Endodermal cell (in vitro differentiated cells): ENCODE data around the gene WDR46. TPM values are rescaled to one million over a fixed set of nuclear protein-coding genes. Genes with fewer than 3 reads are reported as not detected.

Experiments used
- DNase-seq: peaks from one replicate; pipeline ENCODE4 v3.0.0-alpha.2; 2017
- H3K27ac ChIP-seq: 2 replicates; pipeline ENCODE4 v1.5.1; 2013; ENCODE audit warnings: mild to moderate bottlenecking, low read depth, low read length, moderate library complexity
- H3K27me3 ChIP-seq: 2 replicates; pipeline ENCODE4 v1.6.1; 2013; ENCODE audit warnings: mild to moderate bottlenecking, low read length, moderate library complexity; ENCODE audit not compliant: insufficient read depth, control insufficient read depth, poor library complexity, severe bottlenecking
- H3K36me3 ChIP-seq: 2 replicates; pipeline ENCODE4 v1.7.0; 2013; ENCODE audit warnings: mild to moderate bottlenecking, low read length, moderate library complexity; ENCODE audit not compliant: control insufficient read depth, insufficient read depth
- H3K4me1 ChIP-seq: one replicate; pipeline ENCODE4 v1.7.0; 2013; ENCODE audit warnings: low read length; ENCODE audit not compliant: control insufficient read depth, insufficient read depth
- H3K4me3 ChIP-seq: 2 replicates; pipeline ENCODE4 v1.5.1; 2013; ENCODE audit warnings: mild to moderate bottlenecking, low read length, moderate library complexity
- H3K9ac ChIP-seq: 2 replicates; pipeline ENCODE4 v1.6.1; 2013; ENCODE audit warnings: mild to moderate bottlenecking, low read length, moderate library complexity; ENCODE audit not compliant: poor library complexity, severe bottlenecking; ENCODE audit errors: extremely low read depth
- H3K9me3 ChIP-seq: 2 replicates; pipeline ENCODE4 v1.6.1; 2013; ENCODE audit warnings: mild to moderate bottlenecking, low read length, moderate library complexity; ENCODE audit not compliant: control insufficient read depth
- H3K27ac Mint-ChIP-seq: 2 replicates; pipeline ENCODE4 v1.8.0; 2020; ENCODE audit warnings: mixed read lengths
- H3K27me3 Mint-ChIP-seq: 2 replicates; pipeline ENCODE4 v1.8.0; 2021; ENCODE audit warnings: mild to moderate bottlenecking, mixed read lengths; ENCODE audit not compliant: insufficient read depth
- H3K36me3 Mint-ChIP-seq: 2 replicates; pipeline ENCODE4 v1.8.0; 2020; ENCODE audit warnings: low read depth, mixed read lengths
- H3K4me1 Mint-ChIP-seq: 2 replicates; pipeline ENCODE4 v1.8.0; 2020; ENCODE audit warnings: mixed read lengths
- H3K4me3 Mint-ChIP-seq: 2 replicates; pipeline ENCODE4 v1.8.0; 2020; ENCODE audit warnings: mild to moderate bottlenecking, moderate library complexity, mixed read lengths
- H3K9me3 Mint-ChIP-seq: 2 replicates; pipeline ENCODE4 v1.8.0; 2020; ENCODE audit warnings: mild to moderate bottlenecking, mixed read lengths
- WGBS, 2 experiments: methylation state at CpG; one replicate each; pipeline versions ENCODE4 v1.1.5 to v1.1.7; 2013; ENCODE audit warnings: missing lambda C conversion rate in 2 of 2, mixed read lengths in 1 of 2; ENCODE audit not compliant: insufficient coverage in 1 of 2, insufficient read length in 1 of 2; 5-methylcytosine and 5-hydroxymethylcytosine counted together
- total RNA-seq, 2 donors: library from RNA; stranded (reverse); fragmentation: NEBNext Ultra II Directional in 1 of 2; extraction: Animal tissue kit (Norgen Biotek cat#: 25700) in 1 of 2; gene quantifications; 2 replicates in 1 of 2; 3 replicates in 1 of 2; pipeline ENCODE4 v1.2.1, GENCODE V29; 2021
- TF ChIP-seq, protein P1 (sequence below): fragments of 200-600 bp; sonication (generic); conservative IDR thresholded peaks from 2 replicates; pipeline ENCODE4 v1.5.0; 2021; ENCODE audit warnings: antibody characterized with exemption, mild to moderate bottlenecking

WDR46 gene
- total RNA-seq, 2 donors from 2014 or later = 42.9 to 62.5 TPM

DNA sequence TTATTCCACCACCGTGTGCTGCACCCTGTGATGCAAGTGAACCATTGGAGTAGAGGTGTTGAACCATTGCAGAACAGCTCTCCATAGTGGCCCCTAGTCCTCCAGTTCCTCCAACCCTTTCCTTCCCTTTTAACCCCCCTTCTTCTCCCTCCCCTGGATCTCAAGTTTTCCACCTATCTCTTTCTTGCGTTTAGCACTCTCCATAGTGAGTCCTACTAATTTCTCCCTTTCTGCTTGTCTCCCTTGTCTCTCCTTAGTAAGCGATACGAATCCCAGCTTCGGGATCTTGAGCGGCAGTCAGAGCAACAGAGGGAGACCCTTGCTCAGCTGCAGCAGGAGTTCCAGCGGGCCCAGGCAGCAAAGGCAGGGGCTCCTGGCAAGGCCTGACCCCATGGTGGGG is 1.4 kb upstream of the WDR46 start:
- TF ChIP-seq, protein P1, sequence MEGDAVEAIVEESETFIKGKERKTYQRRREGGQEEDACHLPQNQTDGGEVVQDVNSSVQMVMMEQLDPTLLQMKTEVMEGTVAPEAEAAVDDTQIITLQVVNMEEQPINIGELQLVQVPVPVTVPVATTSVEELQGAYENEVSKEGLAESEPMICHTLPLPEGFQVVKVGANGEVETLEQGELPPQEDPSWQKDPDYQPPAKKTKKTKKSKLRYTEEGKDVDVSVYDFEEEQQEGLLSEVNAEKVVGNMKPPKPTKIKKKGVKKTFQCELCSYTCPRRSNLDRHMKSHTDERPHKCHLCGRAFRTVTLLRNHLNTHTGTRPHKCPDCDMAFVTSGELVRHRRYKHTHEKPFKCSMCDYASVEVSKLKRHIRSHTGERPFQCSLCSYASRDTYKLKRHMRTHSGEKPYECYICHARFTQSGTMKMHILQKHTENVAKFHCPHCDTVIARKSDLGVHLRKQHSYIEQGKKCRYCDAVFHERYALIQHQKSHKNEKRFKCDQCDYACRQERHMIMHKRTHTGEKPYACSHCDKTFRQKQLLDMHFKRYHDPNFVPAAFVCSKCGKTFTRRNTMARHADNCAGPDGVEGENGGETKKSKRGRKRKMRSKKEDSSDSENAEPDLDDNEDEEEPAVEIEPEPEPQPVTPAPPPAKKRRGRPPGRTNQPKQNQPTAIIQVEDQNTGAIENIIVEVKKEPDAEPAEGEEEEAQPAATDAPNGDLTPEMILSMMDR = no peak
- Mint-ChIP-seq H3K36me3 (peaks cover 45% of the 10 kb centered on the region), H3K4me3 (peak overlapping the region; percentile 83), H3K27me3 (no peaks in the 10 kb centered on the region), H3K9me3 (no peaks in the 10 kb centered on the region), H3K4me1 (peaks cover 13% of the 10 kb centered on the region), H3K27ac (peak overlapping the region; percentile 89)
- no peak for DNase-seq
- no peaks in the 10 kb centered on the region for H3K27me3 ChIP-seq
- H3K36me3 ChIP-seq = peaks cover 42% of the 10 kb centered on the region
- no peaks in the 10 kb centered on the region for H3K9me3 ChIP-seq
- no peaks in the 10 kb centered on the region for H3K4me1 ChIP-seq
- 61 to 82% methylated on average over 2 to 7 of the region's 7 CpGs for WGBS, 2 experiments
- H3K4me3 ChIP-seq = peak overlapping the region; percentile 97
- H3K9ac ChIP-seq = no peak overlapping the region
- no peak overlapping the region for H3K27ac ChIP-seq

DNA sequence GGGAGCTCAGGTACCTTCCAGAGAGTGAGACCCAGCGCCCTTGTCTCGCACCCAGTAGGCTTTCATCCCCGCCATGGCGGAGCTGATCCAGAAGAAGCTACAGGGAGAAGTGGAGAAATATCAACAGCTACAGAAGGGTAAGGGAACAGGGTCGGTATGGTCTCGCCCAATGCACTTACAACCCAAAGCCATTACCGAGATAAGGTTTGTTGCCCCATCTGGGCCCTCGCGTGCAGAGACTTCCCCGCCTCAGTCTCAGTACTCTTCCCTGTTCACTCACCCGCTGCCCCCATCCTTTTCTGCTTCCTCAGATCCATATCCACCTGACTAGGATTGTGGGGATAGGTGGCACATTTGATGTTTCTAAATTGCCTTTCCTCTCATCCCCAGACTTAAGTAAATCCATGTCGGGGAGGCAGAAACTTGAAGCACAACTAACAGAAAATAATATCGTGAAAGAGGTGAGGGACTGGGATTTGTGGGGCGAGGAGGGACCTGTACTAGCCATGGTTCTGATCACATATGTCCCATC is 811 bp upstream of the WDR46 start:
- TF ChIP-seq, protein P1 = no peak
- DNase-seq = no peak
- Mint-ChIP-seq H3K4me1 (peaks cover 13% of the 10 kb centered on the region), H3K27me3 (no peaks in the 10 kb centered on the region), H3K9me3 (no peaks in the 10 kb centered on the region), H3K27ac (peak overlapping the region; percentile 89), H3K4me3 (peak overlapping the region; percentile 83), H3K36me3 (peaks cover 45% of the 10 kb centered on the region)
- WGBS, 2 experiments = 4 to 5% methylated on average over 8 to 14 of the region's 14 CpGs
- H3K4me1 ChIP-seq = no peaks in the 10 kb centered on the region
- peak overlapping the region; percentile 70 for H3K9ac ChIP-seq
- H3K27ac ChIP-seq = no peak overlapping the region
- H3K27me3 ChIP-seq = no peaks in the 10 kb centered on the region
- H3K4me3 ChIP-seq = peak overlapping the region; percentile 97
- peaks cover 46% of the 10 kb centered on the region for H3K36me3 ChIP-seq
- H3K9me3 ChIP-seq = no peaks in the 10 kb centered on the region

DNA sequence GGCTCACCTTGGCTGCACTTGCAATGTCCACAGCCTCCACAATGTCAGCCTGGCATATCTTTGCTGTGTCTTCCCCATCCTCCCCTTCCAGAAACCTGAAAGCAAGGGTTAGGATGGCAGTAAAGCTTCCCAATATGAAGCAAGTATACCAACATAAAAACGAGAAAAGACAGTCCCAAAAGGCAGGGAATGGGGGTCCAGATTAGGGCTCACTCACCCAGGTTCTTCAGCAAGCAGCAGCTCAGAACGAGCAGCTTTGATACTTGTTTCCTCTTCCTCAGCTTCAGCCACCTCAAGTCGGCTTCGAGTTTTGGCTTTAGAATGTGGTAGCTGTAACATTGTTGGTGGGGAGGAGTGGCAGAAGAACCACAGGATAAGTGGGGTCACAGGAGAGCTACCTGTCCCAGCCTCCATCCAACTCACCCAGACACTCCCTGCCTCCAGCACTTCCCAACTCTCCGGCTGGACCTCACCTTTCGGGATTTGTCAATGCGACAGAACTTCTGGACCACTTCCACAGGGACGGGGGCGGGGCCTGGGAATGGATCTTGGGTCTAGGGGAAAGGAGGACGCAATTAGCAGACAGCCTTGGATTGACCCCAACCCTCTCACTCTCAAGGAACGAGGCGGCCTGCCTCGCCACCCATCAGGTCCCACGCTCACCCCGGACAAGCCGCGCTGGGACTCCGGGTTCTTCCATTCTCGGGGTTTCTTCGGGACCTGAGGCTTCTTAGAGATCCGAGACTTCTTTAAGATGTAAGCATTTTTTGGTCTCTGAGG is 708 bp downstream of the WDR46 start:
- no peak for DNase-seq
- peak overlapping the region; percentile 89 for H3K27ac Mint-ChIP-seq
- peaks cover 48% of the 10 kb centered on the region for H3K36me3 ChIP-seq
- TF ChIP-seq, protein P1 = no peak
- no peaks in the 10 kb centered on the region for H3K27me3 ChIP-seq
- H3K27me3 Mint-ChIP-seq = no peaks in the 10 kb centered on the region
- no peaks in the 10 kb centered on the region for H3K4me1 ChIP-seq
- 14 to 17% methylated on average over 16 to 19 of the region's 21 CpGs for WGBS, 2 experiments
- peaks cover 46% of the 10 kb centered on the region for H3K36me3 Mint-ChIP-seq
- no peaks in the 10 kb centered on the region for H3K9me3 Mint-ChIP-seq
- H3K4me3 ChIP-seq = peak overlapping the region; percentile 97
- H3K9me3 ChIP-seq = no peaks in the 10 kb centered on the region
- peak overlapping the region; percentile 70 for H3K9ac ChIP-seq
- peak overlapping the region; percentile 83 for H3K4me3 Mint-ChIP-seq
- peaks cover 13% of the 10 kb centered on the region for H3K4me1 Mint-ChIP-seq
- no peak overlapping the region for H3K27ac ChIP-seq
